Measurements from ENCODE around the gene FAM89A.

Gene FAM89A

DNA sequence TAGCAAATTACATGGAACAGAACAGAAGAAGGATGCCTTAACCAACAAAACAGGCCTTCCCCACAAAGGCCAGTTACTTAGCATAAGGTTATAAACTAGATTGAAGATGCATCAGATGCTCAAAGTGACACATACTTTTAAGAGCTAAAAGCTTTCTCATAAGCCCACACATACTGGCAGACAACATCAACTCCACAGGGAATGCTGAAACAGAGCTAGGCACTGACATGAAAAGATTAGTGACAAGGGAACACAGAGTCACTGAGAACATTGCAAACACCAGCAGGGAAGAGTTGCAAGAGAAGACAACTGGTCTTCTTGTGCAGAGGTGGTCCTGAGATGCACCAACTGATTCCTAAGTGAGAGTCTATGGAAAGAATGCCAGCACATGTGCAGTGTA lies 68.3 kb downstream of the FAM89A start:
- no peak overlapping the region for H3K4me3 ChIP-seq (ENCODE audit: low read depth, low read length)
- no peak for DNase-seq (ENCODE audit: low read depth, low spot score)
- in situ Hi-C loops (cut with HindIII; ENCODE audit: low sequenced_read_pairs): no loop called here
- TF ChIP-seq, protein P1, sequence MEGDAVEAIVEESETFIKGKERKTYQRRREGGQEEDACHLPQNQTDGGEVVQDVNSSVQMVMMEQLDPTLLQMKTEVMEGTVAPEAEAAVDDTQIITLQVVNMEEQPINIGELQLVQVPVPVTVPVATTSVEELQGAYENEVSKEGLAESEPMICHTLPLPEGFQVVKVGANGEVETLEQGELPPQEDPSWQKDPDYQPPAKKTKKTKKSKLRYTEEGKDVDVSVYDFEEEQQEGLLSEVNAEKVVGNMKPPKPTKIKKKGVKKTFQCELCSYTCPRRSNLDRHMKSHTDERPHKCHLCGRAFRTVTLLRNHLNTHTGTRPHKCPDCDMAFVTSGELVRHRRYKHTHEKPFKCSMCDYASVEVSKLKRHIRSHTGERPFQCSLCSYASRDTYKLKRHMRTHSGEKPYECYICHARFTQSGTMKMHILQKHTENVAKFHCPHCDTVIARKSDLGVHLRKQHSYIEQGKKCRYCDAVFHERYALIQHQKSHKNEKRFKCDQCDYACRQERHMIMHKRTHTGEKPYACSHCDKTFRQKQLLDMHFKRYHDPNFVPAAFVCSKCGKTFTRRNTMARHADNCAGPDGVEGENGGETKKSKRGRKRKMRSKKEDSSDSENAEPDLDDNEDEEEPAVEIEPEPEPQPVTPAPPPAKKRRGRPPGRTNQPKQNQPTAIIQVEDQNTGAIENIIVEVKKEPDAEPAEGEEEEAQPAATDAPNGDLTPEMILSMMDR (IDR thresholded peaks at IDR 0.05; ENCODE audit: low read depth, low read length): no peak

DNA sequence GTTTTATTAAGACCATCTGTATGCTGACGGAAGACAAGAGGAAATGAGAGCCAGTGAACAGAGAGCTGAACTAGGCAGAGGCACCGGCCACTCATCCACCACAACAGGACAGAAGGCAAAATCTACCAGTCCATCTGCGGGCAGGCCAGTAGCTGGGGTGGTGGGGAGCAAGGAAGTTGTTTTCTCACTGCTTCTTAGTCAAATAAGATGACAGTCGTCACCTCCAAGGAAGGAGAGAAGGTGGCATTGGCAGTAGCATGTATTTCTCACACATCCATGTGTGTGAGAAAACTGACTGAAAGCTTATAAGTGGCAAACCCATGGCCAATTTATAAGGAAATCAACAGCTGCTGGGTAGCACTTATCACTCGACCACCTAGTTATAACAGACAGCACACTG lies 69.6 kb downstream of the FAM89A start:
- TF ChIP-seq, protein P1 (IDR thresholded peaks at IDR 0.05; ENCODE audit: low read depth, low read length): no peak
- in situ Hi-C loops (cut with HindIII; ENCODE audit: low sequenced_read_pairs): no loop called here
- no peak for DNase-seq (ENCODE audit: low read depth, low spot score)
- no peak overlapping the region for H3K4me3 ChIP-seq (ENCODE audit: low read depth, low read length)

Data from astrocyte of the spinal cord (primary cell).